Right atrium auricular region (tissue), 2 donors: ENCODE data around the gene BBS4. TPM values are rescaled to one million over a fixed set of nuclear protein-coding genes. Genes with fewer than 3 reads are reported as not detected.

Experiments
- DNase-seq: peaks from one replicate; pipeline ENCODE4 v3.0.0-alpha.2; 2019; ENCODE audit warnings: low spot score
- H3K27ac ChIP-seq, 2 donors: fragments of 200-600 bp; sonication (generic); 1 replicate in 1 of 2; 2 replicates in 1 of 2; pipeline ENCODE4 v1.5.1; 2016 to 2019
- H3K27me3 ChIP-seq, 2 donors: fragments of 200-600 bp; sonication (generic); one replicate each; pipeline versions ENCODE4 v1.5.1 to v1.6.0; 2017 to 2019
- H3K36me3 ChIP-seq: fragments of 200-600 bp; sonication (generic); one replicate; pipeline ENCODE4 v1.5.1; 2016
- H3K4me1 ChIP-seq, 2 donors: fragments of 200-600 bp; sonication (generic); one replicate each; pipeline versions ENCODE4 v1.5.1 to v1.6.0; 2017 to 2019
- H3K4me3 ChIP-seq, 2 donors: fragments of 200-600 bp; sonication (generic); 1 replicate in 1 of 2; 2 replicates in 1 of 2; pipeline ENCODE4 v1.5.1; 2017 to 2019; ENCODE audit warnings: mild to moderate bottlenecking in 1 of 2, moderate library complexity in 1 of 2
- H3K9me3 ChIP-seq, 2 donors: fragments of 200-600 bp; sonication (generic); one replicate each; pipeline ENCODE4 v1.5.1; 2019
- CTCF ChIP-seq, 2 donors: fragments of 200-600 bp; sonication (generic); IDR thresholded peaks; one replicate each; pipeline ENCODE4 v1.5.1; 2019; ENCODE audit warnings: antibody characterized with exemption in 2 of 2
- total RNA-seq, 2 donors: library from RNA; depleted of rRNA; stranded (reverse); fragments of >200 nt; gene quantifications; one replicate each; pipeline ENCODE4 v1.1.0, GENCODE V29; 2016

Gene BBS4
- total RNA-seq, 2 donors from 2014 or later, result 8.0 to 12.1 TPM

- no peak for DNase-seq
- Histone ChIP-seq H3K27me3 (no peaks in the 10 kb centered on the region), H3K4me1 (no peaks in the 10 kb centered on the region), H3K27ac (no peak overlapping the region), H3K36me3 (peaks cover 47% of the 10 kb centered on the region), H3K9me3 (no peaks in the 10 kb centered on the region), H3K4me3 (no peak overlapping the region)
- TF ChIP-seq CTCF (IDR thresholded peaks at IDR 0.05), result no peak
Measured at GRCh38 chr15:72760590-72761260, 74.7 kb downstream of the BBS4 start.

- Histone ChIP-seq H3K4me1 (no peaks in the 10 kb centered on the region), H3K36me3 (peaks cover 21% of the 10 kb centered on the region), H3K4me3 (no peak overlapping the region)
Measured at GRCh38 chr15:72764656-72765055, 78.6 kb downstream of the BBS4 start.

GRCh38 chr15:72766025-72766424 is 80.0 kb downstream of the BBS4 start:
- H3K27me3 ChIP-seq, result no peaks in the 10 kb centered on the region
- DNase-seq, result no peak
- peaks cover 30% of the 10 kb centered on the region for H3K36me3 ChIP-seq
- peaks cover 0 to 19% of the 10 kb centered on the region in 2 donors for H3K9me3 ChIP-seq
- H3K4me1 ChIP-seq, result no peaks in the 10 kb centered on the region
- H3K27ac ChIP-seq, result no peak overlapping the region
- TF ChIP-seq CTCF (IDR thresholded peaks at IDR 0.05), result no peak
- no peak overlapping the region for H3K4me3 ChIP-seq

More at GRCh38 chr15:72764656-72765055, 78.6 kb downstream of the BBS4 start:
- no peak for TF ChIP-seq CTCF (IDR thresholded peaks at IDR 0.05)
- no peak for DNase-seq
- Histone ChIP-seq H3K9me3 (peaks cover 0 to 19% of the 10 kb centered on the region in 2 donors), H3K27ac (no peak overlapping the region), H3K27me3 (no peaks in the 10 kb centered on the region)

GRCh38 chr15:72766780-72767179 is 80.8 kb downstream of the BBS4 start:
- Histone ChIP-seq H3K36me3 (peaks cover 37% of the 10 kb centered on the region), H3K27me3 (no peaks in the 10 kb centered on the region), H3K27ac (no peak overlapping the region), H3K4me1 (no peaks in the 10 kb centered on the region), H3K9me3 (peaks cover 0 to 19% of the 10 kb centered on the region in 2 donors), H3K4me3 (no peak overlapping the region)
- TF ChIP-seq CTCF (IDR thresholded peaks at IDR 0.05), result no peak
- DNase-seq, result no peak

GRCh38 chr15:72770673-72771328 is 84.8 kb downstream of the BBS4 start:
- Histone ChIP-seq H3K27me3 (no peaks in the 10 kb centered on the region), H3K4me3 (no peak overlapping the region), H3K27ac (no peak overlapping the region), H3K9me3 (peaks cover 0 to 19% of the 10 kb centered on the region in 2 donors), H3K36me3 (peaks cover 46% of the 10 kb centered on the region), H3K4me1 (no peaks in the 10 kb centered on the region)
- DNase-seq, result no peak
- no peak for TF ChIP-seq CTCF (IDR thresholded peaks at IDR 0.05)
